Naive thymus-derived CD8-positive, alpha-beta T cell (primary cell): ENCODE results near the gene PPP2R5C. TPM values are rescaled to one million over a fixed set of nuclear protein-coding genes. Genes with fewer than 3 reads are reported as not detected.
A peak's percentile ranks its signal among the peaks of the same experiment; 100 is the strongest.

Experiments used
- ATAC-seq, 2 donors: fragments of 150-1000 bp; cut with Tn5 transposase in 1 of 2; sonication (Bioruptor Pico), chemical (Tn5 transposase) in 1 of 2; 1 replicate in 1 of 2; 2 replicates in 1 of 2; pipeline ENCODE4 v1.10.0; 2021; ENCODE audit warnings: mild to moderate bottlenecking in 2 of 2, moderate library complexity in 2 of 2
- POLR2A ChIA-PET: fragments of 350-600 bp; sonication (Branson Sonifier 250); formaldehyde crosslinking; loops from one replicate; lab custom pipeline; 2021; ENCODE audit warnings: antibody characterized with exemption; lab: Charles Lee
- DNase-seq, 10 donors: peaks; one replicate each; pipeline versions ENCODE4 v3.0.0 to v3.0.0-alpha.2; 2020 to 2022
- H3K27ac Mint-ChIP-seq, 10 donors: one replicate each; pipeline ENCODE4 v1.8.0; 2020 to 2022; ENCODE audit warnings: mild to moderate bottlenecking in 10 of 10, mixed read lengths in 10 of 10, moderate library complexity in 4 of 10, inconsistent platforms in 1 of 10
- H3K27me3 Mint-ChIP-seq, 5 donors: one replicate each; pipeline ENCODE4 v1.8.0; 2021 to 2022; ENCODE audit warnings: mixed read lengths in 5 of 5
- H3K36me3 Mint-ChIP-seq, 3 donors: one replicate each; pipeline ENCODE4 v1.8.0; 2020 to 2022; ENCODE audit warnings: mixed read lengths in 3 of 3, mild to moderate bottlenecking in 2 of 3, inconsistent platforms in 1 of 3
- H3K4me1 Mint-ChIP-seq, 4 donors: one replicate each; pipeline ENCODE4 v1.8.0; 2021 to 2022; ENCODE audit warnings: mixed read lengths in 4 of 4
- H3K4me3 Mint-ChIP-seq, 10 donors: one replicate each; pipeline ENCODE4 v1.8.0; 2020 to 2022; ENCODE audit warnings: mild to moderate bottlenecking in 10 of 10, mixed read lengths in 10 of 10, moderate library complexity in 6 of 10, inconsistent platforms in 1 of 10
- H3K9me3 Mint-ChIP-seq, 9 donors: one replicate each; pipeline ENCODE4 v1.8.0; 2020 to 2022; ENCODE audit warnings: mixed read lengths in 9 of 9, mild to moderate bottlenecking in 3 of 9, inconsistent platforms in 1 of 9, moderate library complexity in 1 of 9
- polyA plus RNA-seq, 3 donors: library from polyadenylated mRNA; unstranded; fragments of 300-500 nt; fragmentation: Illumina TruSeq; gene quantifications; one replicate each; pipeline ENCODE4 v1.2.3, GENCODE V29; 2021
- total RNA-seq, 8 experiments: library from RNA in 2 of 8; stranded (reverse) in 2 of 8; gene quantifications; one replicate each; pipeline ENCODE4 v1.2.3 and lab custom pipeline; 2021 to 2026

The PPP2R5C gene
- total and polyA plus RNA-seq, 5 experiments from 2014 or later = 143 to 418 (median 237) TPM

DNA sequence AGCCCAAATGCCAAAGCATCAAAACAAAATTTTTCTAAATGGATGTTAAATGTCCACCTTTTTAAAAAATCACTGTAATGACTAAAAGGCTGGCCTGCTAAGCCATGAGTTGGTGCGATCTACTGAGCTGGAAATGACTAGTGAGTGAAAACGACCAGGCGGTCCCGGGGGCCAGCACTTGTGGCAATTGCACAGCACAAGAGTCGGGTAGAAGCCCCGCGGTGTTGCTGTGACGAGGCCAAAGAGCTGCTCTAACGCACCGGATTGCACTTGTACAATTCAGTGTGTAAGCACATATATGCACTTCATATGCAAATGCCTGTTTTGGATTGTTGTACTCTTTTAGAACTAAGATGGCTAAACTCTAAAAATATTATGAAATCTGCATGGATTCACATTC lies 138.7 kb downstream of the PPP2R5C start:
- ATAC-seq = no peak
- H3K9me3 Mint-ChIP-seq = no peaks in the 10 kb centered on the region
- peaks cover 0 to 4% (median 0%) of the 10 kb centered on the region in 4 donors for H3K4me1 Mint-ChIP-seq
- H3K27ac Mint-ChIP-seq = peak overlapping the region in 3 of 10 donors; percentile 43 to 72 (median 52)
- H3K27me3 Mint-ChIP-seq = no peaks in the 10 kb centered on the region
- peaks cover 3 to 96% (median 35%) of the 10 kb centered on the region in 3 donors for H3K36me3 Mint-ChIP-seq
- no peak for DNase-seq
- POLR2A ChIA-PET = no interaction called here
- H3K4me3 Mint-ChIP-seq = no peak overlapping the region

DNA sequence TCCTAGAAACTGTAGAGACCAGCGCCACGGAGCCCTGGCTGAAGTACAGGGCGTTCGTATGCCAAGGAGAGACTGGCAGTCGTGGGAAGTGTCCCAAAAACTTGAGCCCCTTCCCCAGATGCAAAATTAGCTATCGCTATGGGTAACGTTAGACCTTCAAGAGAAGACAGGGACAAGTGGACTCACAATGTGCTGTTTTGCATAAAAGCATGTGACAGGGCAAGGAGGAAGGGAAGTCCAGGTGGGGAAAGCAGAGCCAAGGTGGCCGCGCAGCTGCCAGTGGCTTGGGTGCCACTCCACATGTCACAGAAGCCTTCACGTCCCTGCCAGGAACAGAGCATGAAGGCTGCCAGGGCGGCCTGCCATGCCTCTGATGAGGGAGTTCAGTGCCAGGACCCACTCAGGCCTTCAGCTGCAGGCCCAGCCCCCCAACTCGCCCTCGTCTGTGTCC lies 141.6 kb downstream of the PPP2R5C start:
- H3K27ac Mint-ChIP-seq = peak overlapping the region in 4 of 10 donors; percentile 34 to 87 (median 48)
- no peaks in the 10 kb centered on the region for H3K9me3 Mint-ChIP-seq
- DNase-seq = no peak
- no peaks in the 10 kb centered on the region for H3K27me3 Mint-ChIP-seq
- H3K4me3 Mint-ChIP-seq = no peak overlapping the region
- ATAC-seq = no peak
- peaks cover 0 to 5% (median 0%) of the 10 kb centered on the region in 4 donors for H3K4me1 Mint-ChIP-seq
- POLR2A ChIA-PET = no interaction called here
- peaks cover 0 to 96% (median 39%) of the 10 kb centered on the region in 3 donors for H3K36me3 Mint-ChIP-seq

DNA sequence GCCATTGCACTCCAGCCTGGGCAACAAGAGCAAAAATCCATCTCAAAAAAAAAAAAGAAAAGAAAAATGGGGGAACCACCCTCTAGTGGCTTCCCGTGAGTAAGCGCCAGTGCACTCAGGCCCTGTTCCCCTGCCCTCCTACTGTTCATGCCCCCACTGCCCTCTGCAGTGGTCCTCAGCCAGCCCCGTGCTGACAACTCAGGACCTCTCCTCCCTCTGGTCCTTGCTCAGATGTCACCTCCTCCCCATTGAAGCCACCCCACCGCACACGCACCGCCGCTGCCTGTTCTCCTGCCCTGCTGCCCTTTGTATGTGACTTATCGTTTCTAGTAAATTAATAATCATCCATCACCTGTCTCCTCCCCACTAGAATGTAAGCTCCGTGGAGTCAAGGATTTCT lies 144.1 kb downstream of the PPP2R5C start:
- POLR2A ChIA-PET = interaction anchor here (0.8 kb wide), 1 partner anchor 47 kb away, joined by 3 read pairs; no protein-coding TSS in a partner anchor
- Mint-ChIP-seq H3K27ac (peak overlapping the region in 4 of 10 donors; percentile 23 to 90 (median 49)), H3K4me1 (peaks cover 0 to 5% (median 0%) of the 10 kb centered on the region in 4 donors), H3K27me3 (no peaks in the 10 kb centered on the region), H3K4me3 (no peak overlapping the region), H3K9me3 (no peaks in the 10 kb centered on the region), H3K36me3 (peaks cover 0 to 94% (median 35%) of the 10 kb centered on the region in 3 donors)
- ATAC-seq = no peak
- DNase-seq = no peak

DNA sequence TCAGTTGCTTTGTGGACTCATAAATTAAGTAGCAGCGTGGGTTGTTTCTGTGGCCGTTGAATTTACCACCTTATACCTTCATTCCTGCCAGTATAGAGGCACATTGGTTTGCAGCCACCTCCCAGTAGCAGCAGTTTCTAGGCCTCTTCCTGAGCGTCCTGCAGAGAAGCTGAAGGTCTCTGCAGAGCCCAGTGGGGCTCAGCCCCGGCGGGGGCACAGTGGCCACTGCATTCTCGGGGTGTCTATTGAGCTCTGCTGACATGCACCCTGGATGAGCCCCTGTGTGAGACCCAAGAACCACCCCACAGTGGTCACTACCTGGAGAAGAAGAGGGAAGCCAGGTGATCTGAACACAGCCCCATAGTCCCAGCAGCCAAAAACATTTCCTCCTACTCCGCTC lies 145.1 kb downstream of the PPP2R5C start:
- peak overlapping the region in 1 of 10 donors; percentile 29 for H3K27ac Mint-ChIP-seq
- POLR2A ChIA-PET = no interaction called here
- H3K4me1 Mint-ChIP-seq = peaks cover 0 to 5% (median 0%) of the 10 kb centered on the region in 4 donors
- ATAC-seq (no peak), DNase-seq (no peak)
- H3K4me3 Mint-ChIP-seq = no peak overlapping the region
- no peaks in the 10 kb centered on the region for H3K9me3 Mint-ChIP-seq
- no peaks in the 10 kb centered on the region for H3K27me3 Mint-ChIP-seq
- peaks cover 0 to 94% (median 32%) of the 10 kb centered on the region in 3 donors for H3K36me3 Mint-ChIP-seq

- no peak for DNase-seq
- H3K9me3 Mint-ChIP-seq = no peaks in the 10 kb centered on the region
- peaks cover 0 to 94% (median 29%) of the 10 kb centered on the region in 3 donors for H3K36me3 Mint-ChIP-seq
- H3K27ac Mint-ChIP-seq = peak overlapping the region in 5 of 10 donors; percentile 11 to 63 (median 42)
- H3K4me1 Mint-ChIP-seq = peaks cover 0 to 3% (median 0%) of the 10 kb centered on the region in 4 donors
- no peaks in the 10 kb centered on the region for H3K27me3 Mint-ChIP-seq
- no peak for ATAC-seq
- POLR2A ChIA-PET = no interaction called here
- no peak overlapping the region for H3K4me3 Mint-ChIP-seq
Observed at GRCh38 chr14:101907619-101908018, 146.1 kb downstream of the PPP2R5C start.

DNA sequence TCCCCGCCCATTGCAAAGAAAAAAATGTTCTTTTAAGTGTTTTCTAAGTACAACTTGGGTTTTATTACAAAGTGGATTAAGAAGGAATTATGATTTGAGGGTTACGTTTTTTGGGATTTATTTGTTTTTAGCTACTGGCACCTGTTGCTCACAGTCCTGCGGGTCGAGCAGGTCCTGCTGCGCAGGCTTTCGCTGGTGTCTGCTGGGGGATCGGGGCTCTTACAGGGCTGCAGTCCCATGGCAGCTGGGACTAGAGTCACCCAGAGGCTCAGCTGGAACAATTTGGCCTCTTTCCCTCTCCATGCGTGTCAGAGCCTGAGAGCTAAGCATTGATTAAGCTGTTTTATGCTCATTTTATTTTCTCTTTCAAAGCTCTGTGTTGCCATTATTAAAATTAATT lies 147.3 kb downstream of the PPP2R5C start:
- Mint-ChIP-seq H3K27ac (peak overlapping the region in 1 of 10 donors; percentile 34), H3K4me1 (peaks cover 0 to 3% (median 0%) of the 10 kb centered on the region in 4 donors), H3K9me3 (no peaks in the 10 kb centered on the region), H3K27me3 (no peaks in the 10 kb centered on the region), H3K36me3 (peaks cover 0 to 94% (median 28%) of the 10 kb centered on the region in 3 donors), H3K4me3 (no peak overlapping the region)
- POLR2A ChIA-PET = no interaction called here
- ATAC-seq = no peak
- no peak for DNase-seq

- Mint-ChIP-seq H3K36me3 (peaks cover 0 to 97% (median 26%) of the 10 kb centered on the region in 3 donors), H3K4me1 (peaks cover 0 to 3% (median 0%) of the 10 kb centered on the region in 4 donors), H3K4me3 (no peak overlapping the region), H3K9me3 (no peaks in the 10 kb centered on the region), H3K27me3 (no peaks in the 10 kb centered on the region), H3K27ac (peak overlapping the region in 2 of 10 donors; percentile 17 to 63)
- ATAC-seq = no peak
- POLR2A ChIA-PET = no interaction called here
- no peak for DNase-seq
Observed at GRCh38 chr14:101909371-101910096, 148.0 kb downstream of the PPP2R5C start.

DNA sequence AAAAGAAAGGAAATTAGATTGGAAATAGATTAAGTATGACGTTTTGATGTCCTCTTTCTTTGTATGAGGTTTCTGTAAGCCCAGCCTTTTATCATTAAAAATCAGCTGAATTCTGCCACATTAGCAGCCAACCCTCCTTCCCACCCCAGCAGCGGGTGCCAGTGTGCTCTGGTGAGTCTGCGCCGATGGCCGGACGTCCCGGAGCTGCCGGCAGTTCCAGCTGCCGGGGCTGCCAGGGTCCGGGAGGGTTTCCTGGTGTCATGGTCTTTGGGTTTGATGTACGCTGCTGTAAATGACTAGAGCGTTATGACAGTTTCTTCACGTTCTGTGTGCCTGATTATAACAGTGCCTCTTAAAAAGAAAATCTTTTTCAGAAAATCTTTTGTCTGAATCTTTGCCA lies 151.3 kb downstream of the PPP2R5C start:
- DNase-seq (no peak), ATAC-seq (no peak)
- H3K4me3 Mint-ChIP-seq = no peak overlapping the region
- H3K9me3 Mint-ChIP-seq = no peaks in the 10 kb centered on the region
- peaks cover 0 to 6% (median 0%) of the 10 kb centered on the region in 4 donors for H3K4me1 Mint-ChIP-seq
- POLR2A ChIA-PET = interaction anchor here (0.6 kb wide), 1 partner anchor 182 kb away, joined by 4 read pairs; no protein-coding TSS in a partner anchor
- peak overlapping the region in 3 of 10 donors; percentile 9 to 25 (median 17) for H3K27ac Mint-ChIP-seq
- H3K36me3 Mint-ChIP-seq = peaks cover 0 to 84% (median 13%) of the 10 kb centered on the region in 3 donors
- no peaks in the 10 kb centered on the region for H3K27me3 Mint-ChIP-seq

DNA sequence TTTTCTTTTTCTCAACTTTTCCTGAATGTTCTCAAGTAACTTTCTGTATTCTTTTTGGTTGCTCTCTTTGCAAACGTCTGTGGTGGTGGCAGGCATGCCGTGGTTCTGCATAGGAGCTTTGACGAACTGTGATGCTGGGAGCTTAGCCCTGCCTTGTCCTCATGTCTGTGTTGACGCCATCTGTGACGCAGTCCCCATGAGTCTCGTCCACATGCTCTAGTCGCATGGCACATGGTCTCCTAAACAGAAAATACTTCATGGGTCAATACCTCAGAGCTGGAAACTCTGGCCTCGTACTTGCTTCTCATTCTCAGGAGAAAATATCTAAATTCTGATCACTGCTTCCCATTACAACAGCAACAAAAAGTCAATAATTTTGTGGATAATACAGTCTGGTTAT lies 152.6 kb downstream of the PPP2R5C start:
- POLR2A ChIA-PET = no interaction called here
- no peak overlapping the region for H3K4me3 Mint-ChIP-seq
- H3K4me1 Mint-ChIP-seq = peaks cover 0 to 8% (median 1%) of the 10 kb centered on the region in 4 donors
- DNase-seq (no peak), ATAC-seq (no peak)
- peak overlapping the region in 2 of 10 donors; percentile 68 to 92 for H3K27ac Mint-ChIP-seq
- H3K36me3 Mint-ChIP-seq = peaks cover 0 to 78% (median 13%) of the 10 kb centered on the region in 3 donors
- H3K27me3 Mint-ChIP-seq = no peaks in the 10 kb centered on the region
- no peaks in the 10 kb centered on the region for H3K9me3 Mint-ChIP-seq

- ATAC-seq = no peak
- Mint-ChIP-seq H3K9me3 (no peaks in the 10 kb centered on the region), H3K27ac (peak overlapping the region in 9 of 10 donors; percentile 50 to 92 (median 67)), H3K36me3 (peaks cover 0 to 71% (median 11%) of the 10 kb centered on the region in 3 donors), H3K4me1 (peaks cover 0 to 8% (median 1%) of the 10 kb centered on the region in 4 donors), H3K4me3 (no peak overlapping the region), H3K27me3 (no peaks in the 10 kb centered on the region)
- POLR2A ChIA-PET = no interaction called here
- no peak for DNase-seq
Observed at GRCh38 chr14:101915871-101916815, 154.6 kb downstream of the PPP2R5C start.

GRCh38 chr14:101916816-101917412 lies 155.4 kb downstream of the PPP2R5C start:
- Mint-ChIP-seq H3K27ac (peak overlapping the region in 7 of 10 donors; percentile 14 to 89 (median 70)), H3K36me3 (peaks cover 0 to 71% (median 9%) of the 10 kb centered on the region in 3 donors), H3K9me3 (no peaks in the 10 kb centered on the region), H3K4me1 (peaks cover 0 to 8% (median 1%) of the 10 kb centered on the region in 4 donors), H3K4me3 (no peak overlapping the region), H3K27me3 (no peaks in the 10 kb centered on the region)
- POLR2A ChIA-PET = no interaction called here
- no peak for DNase-seq
- no peak for ATAC-seq

DNA sequence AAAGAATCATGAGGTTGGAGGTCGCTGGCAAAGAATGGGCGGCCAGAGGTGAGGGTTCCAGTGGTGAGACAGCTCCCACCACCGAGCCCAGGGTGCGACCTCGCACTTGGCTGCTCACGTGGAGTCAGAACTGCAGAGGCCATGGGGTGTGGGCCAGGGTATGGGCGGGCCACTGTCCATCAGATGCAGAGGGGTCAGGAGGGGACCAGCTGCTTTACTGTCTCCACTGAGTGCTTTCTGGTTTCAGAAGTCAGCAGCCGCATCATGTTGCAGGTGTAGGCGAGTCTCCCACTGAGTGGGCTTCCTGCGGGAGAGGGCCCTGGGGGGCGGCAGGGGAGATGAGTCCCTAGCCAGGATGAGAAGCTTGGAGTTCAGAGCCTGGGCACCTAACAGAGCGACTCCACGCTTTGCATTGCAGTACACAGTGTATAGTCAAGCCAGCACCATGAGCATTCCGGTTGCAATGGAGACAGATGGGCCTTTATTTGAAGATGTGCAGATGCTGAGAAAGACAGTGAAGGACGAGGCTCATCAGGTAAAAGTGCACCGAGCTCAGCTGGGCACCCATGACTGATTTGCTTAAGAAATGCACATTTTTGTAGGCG lies 156.0 kb downstream of the PPP2R5C start:
- Mint-ChIP-seq H3K27me3 (no peaks in the 10 kb centered on the region), H3K4me1 (peaks cover 0 to 8% (median 1%) of the 10 kb centered on the region in 4 donors), H3K27ac (peak overlapping the region in 6 of 10 donors; percentile 14 to 89 (median 64)), H3K36me3 (peaks cover 0 to 67% (median 6%) of the 10 kb centered on the region in 3 donors), H3K4me3 (no peak overlapping the region), H3K9me3 (no peaks in the 10 kb centered on the region)
- POLR2A ChIA-PET = no interaction called here
- ATAC-seq (no peak), DNase-seq (no peak)
